Uterus (tissue), 2 donors: ENCODE measurements around the gene SNAPC2.

Experiments
- CTCF ChIP-seq, 4 experiments: fragments of 200-600 bp in 2 of 4; fragments of 450-650 bp in 2 of 4; sonication (generic) in 2 of 4; IDR thresholded peaks; one replicate each; pipeline ENCODE4 v1.5.1; 2016 to 2019; ENCODE audit warnings: antibody characterized with exemption in 4 of 4, mild to moderate bottlenecking in 2 of 4, moderate library complexity in 1 of 4
- POLR2A ChIP-seq, 2 donors: fragments of 450-650 bp; IDR thresholded peaks; one replicate each; pipeline ENCODE4 v1.6.1; 2016; ENCODE audit warnings: antibody characterized with exemption in 2 of 2, mild to moderate bottlenecking in 1 of 2, moderate library complexity in 1 of 2

GRCh38 chr19:7925171-7925851 is 5.2 kb downstream of the SNAPC2 start:
- TF ChIP-seq CTCF (IDR thresholded peaks at IDR 0.05) (peak; percentile 59 to 94 (median 84)), POLR2A (IDR thresholded peaks at IDR 0.05) (peak in 1 of 2 donors; percentile 42)
